Right hindlimb (tissue), 1 donor: ENCODE measurements around the gene COL4A3.

Experiments used
- DNase-seq: peaks from one replicate; pipeline ENCODE4 v3.0.0-alpha.2; 2018

The COL4A3 gene

DNA sequence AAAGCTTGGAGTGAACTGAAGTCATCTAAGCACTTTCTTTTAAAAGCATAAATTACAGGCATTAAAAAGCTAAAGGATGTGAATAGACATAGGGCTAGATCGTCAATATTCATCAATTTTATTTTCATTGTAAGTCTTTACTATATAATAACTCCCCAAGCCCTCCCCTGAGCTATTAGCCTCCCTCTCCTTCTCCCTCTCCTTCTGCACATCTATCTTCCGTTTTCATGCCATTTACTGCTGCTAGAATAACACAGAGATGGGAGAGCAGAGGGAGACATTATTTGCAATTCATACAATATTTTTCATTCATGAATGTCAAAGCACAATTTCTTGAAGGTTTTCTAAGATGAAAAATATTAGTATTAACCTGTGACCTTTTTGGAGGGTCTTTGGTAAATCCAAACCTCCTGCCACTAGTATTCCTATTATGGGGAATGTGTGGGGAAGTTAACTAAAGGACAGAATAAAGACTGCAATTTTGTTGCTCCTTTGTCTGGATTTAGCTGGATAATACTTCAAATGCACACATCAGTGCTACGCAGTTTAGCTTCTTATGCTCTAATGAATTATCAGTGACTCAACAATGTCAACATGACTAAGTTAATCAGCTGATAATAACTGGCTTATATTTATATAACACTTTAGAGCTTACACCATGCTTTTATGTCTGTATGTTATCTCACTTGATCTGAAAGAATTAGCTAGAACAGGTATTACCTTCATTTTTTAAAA is 132.4 kb downstream of the COL4A3 start:
- no peak for DNase-seq

DNA sequence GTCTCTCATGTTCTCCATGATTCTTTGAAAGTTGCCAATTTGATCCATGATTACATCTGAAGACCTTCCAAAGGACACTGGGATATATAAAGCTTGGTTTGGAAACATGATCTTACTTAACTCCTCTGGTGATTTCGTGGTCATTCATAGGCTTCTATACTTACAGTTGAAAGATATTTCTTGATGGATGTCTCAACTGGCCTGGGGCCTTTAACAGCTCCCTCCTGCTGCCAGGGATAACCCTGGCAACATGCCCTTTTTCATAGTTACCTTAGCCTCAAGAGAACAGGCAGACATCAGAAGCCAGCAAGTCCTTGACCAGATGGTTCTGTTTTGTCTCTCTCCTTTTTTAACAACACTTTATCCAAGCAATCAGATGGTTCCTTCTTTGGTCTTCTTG is 137.1 kb downstream of the COL4A3 start:
- no peak for DNase-seq

DNA sequence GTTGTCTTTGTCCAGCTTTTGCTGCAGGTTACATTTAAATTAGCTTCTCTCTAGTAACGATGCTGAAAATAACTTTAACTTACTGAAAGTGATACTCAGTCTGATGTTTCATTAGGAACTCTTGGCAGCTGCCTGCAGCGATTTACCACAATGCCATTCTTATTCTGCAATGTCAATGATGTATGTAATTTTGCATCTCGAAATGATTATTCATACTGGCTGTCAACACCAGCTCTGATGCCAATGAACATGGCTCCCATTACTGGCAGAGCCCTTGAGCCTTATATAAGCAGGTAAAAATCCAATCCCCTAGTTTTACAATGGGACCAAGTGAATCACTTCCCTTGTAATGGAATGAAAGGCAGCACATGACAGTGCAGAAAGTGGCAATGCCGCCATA is 144.4 kb downstream of the COL4A3 start:
- no peak for DNase-seq

DNA sequence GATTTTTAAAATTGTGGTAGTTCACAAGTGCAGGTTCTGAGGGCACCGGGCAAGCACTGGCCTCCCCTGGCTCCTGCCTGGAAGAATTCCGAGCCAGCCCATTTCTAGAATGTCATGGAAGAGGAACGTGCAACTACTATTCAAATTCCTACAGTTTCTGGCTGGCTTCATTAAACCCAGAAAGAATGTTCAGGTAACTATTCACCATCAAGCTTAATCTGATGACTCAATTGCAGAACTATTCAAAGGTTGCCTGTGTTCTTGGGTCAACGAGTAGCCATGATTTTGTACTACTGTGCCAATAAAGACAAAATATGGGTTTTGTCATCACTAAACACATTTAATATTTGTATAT is 146.3 kb downstream of the COL4A3 start:
- DNase-seq: no peak

DNA sequence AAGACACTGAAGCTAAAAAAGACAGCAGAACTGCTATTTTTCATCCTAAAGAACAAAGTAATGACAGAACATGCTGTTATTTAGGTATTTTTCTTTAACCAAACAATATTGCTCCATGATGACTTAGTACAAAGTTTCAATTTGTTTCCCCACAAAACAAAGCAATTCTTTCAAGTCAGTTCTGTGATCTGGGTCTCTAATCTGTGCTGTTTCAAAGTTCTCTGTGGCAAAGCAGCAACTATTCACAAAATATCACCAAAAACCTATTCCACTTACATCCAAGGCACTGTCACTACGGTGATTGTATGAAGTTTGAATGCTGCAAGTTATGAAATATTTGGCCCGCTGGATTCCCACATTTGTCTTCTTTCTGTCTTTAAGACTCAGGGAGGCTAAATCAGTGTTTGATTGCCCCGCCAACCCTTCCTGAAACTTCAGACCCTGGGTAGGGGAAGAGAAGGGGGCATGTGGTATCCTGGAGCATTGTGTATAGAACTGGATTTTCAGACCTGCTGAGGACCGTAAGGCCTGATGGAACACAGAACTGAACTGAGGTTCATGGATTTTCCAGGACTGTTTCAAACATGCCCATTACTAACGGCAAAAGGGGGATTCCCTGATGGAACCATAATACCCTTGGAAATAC is 147.6 kb downstream of the COL4A3 start:
- DNase-seq: no peak

DNA sequence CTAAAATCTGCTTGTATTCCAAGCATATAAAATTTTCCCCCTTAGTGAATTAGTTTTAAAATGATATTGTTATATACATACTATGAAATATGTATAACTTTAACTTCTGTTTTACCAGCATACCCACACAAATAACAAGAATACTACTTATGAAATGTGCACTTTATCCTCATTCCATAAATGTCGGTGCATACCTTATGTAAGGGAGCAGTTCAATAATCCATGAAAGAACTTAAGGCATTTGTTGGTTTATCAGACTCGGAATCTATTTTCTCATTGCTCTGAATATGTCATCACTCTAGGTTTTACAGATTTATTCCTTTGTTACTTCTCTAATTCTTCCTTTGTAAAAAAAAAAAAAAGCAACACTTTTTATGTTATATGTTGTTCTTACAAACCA is 148.2 kb downstream of the COL4A3 start:
- DNase-seq: no peak

DNA sequence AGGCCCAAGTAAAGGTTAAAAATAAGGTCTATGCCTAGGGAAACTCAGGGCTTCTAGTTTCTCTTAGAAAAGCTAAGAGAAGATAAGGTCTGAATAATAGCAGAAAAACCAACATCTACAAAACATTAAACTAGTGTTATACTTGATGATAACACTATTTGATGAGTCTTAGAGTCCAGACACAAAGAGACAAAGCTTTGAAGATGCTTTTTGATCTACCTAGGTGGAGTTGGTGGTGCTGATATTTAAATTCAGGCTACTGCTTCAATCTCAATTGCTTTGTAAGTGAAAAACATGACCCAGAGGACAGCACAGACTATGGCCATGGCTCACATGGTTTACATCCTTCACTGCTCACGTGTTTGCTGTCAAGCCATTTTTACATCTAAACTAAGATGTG is 148.9 kb downstream of the COL4A3 start:
- DNase-seq: no peak

DNA sequence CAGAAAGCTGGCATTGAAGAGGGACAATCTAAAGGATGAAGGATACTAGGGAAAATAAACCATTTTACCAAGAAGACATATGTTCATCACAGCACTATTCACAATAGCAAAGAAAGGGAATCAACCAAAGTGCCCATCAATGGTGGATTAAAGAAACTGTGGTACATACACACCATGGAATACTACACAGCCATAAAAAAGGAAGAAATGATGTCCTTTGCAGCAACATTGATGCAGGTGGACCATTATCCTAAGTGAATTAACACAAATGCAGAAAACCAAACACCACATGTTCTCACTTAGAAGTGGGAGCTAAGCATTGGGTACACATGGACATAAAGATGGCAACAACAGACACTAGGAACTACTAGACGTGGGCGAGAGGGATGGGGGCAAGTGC is 153.4 kb downstream of the COL4A3 start:
- DNase-seq: no peak

DNA sequence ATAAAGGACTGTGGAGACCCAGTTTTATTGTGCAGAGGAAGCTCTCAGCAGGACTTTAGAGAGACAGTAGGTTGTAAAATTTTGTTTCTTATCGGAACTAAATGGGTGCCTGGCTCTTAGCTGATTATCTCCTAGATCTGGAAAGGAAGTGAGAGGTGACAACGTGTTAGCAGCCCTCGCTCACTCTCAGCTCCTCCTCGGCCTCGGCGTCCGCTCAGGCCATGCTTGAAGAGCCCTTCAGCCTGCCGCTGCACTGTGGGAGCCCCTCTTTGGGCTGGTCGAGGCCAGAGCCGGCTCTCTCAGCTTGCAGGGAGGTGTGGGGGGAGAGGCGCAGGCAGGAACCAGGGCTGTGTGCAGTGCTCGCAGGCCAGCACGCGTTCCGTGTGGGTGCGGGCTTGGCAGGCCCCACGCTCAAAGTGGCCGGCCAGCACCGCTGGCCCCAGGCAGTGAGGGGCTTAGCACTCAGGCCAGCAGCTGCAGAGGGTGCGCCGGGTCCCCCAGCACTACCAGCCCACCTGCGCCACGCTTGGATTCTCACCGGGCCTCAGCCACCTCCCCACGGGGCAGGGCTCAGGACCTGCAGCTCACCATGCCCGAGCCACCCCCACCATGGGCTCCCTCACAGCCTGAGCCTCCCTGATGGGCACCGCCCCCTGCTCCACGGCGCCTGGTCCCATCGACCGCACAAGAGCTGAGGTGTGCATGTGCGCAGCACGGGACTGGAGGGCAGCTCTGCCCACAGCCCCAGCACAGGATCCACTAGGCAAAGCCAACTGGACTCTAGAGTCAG is 156.1 kb downstream of the COL4A3 start:
- DNase-seq: no peak

DNA sequence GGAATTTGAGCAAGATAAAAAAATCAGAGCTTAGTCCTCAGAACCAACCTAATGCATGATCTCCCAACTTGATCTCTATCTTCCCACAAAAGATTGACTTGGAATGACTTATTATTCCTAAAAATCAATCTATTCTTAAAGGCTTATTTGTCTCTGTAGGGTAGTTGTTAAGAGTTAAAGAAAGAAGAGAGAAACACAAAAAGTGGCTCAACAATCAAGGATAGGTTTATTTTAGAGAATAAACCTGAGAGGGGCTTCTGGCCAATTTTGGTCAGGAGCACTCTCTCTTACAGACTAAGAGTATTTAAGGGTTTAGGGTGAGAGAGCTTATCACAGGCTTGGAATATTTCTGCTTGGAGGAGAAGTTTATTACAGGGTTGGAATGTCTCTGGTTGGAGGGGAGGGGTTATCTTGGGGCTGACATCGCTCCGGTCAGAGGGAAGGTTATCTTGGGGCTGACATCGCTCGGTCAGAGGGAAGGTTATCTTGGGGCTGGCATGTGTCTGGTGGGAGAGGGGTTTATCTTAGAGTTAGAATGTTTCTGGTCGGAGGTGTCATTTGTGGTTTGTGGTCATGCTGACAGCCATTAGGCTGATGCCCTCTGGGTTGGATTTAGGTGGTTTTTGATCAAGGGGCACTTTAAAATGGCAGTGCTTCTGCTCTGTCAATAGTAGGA is 158.2 kb downstream of the COL4A3 start:
- no peak for DNase-seq

DNA sequence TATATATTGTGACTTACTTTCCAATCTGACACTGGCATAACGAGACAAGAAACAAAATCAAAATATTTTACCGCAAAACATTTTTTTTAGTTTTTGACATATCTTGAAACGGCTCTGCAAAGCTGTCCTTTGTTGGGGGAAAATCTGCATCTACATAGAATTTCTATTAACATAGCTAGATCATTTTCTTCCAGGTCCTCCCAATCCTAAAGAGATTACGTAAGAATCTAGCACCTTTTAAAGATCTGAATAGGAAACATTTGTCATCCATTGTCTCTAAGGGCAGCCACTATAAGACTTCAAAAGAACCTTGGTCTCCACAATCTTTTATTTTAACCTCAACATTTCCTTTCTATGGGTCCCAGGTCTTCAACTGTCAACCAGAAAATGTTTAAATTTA is 159.4 kb downstream of the COL4A3 start:
- no peak for DNase-seq

DNA sequence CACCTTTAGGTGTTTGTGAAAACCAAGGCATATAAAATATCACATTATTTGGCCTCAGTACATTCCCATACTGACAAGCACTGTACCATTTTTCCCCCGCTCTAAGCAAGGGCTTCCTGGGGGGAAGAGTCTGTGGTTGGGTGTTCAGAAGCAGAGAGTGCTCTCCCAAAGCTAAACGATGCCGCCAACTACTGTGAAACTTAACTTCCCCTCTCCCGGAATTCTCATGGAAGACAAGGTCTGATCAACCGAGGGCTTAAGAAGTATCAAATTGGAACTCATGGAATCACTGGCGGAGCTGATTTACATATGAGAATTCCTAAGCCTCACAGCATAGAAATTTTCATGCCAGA is 160.2 kb downstream of the COL4A3 start:
- DNase-seq: peak; percentile 23

DNA sequence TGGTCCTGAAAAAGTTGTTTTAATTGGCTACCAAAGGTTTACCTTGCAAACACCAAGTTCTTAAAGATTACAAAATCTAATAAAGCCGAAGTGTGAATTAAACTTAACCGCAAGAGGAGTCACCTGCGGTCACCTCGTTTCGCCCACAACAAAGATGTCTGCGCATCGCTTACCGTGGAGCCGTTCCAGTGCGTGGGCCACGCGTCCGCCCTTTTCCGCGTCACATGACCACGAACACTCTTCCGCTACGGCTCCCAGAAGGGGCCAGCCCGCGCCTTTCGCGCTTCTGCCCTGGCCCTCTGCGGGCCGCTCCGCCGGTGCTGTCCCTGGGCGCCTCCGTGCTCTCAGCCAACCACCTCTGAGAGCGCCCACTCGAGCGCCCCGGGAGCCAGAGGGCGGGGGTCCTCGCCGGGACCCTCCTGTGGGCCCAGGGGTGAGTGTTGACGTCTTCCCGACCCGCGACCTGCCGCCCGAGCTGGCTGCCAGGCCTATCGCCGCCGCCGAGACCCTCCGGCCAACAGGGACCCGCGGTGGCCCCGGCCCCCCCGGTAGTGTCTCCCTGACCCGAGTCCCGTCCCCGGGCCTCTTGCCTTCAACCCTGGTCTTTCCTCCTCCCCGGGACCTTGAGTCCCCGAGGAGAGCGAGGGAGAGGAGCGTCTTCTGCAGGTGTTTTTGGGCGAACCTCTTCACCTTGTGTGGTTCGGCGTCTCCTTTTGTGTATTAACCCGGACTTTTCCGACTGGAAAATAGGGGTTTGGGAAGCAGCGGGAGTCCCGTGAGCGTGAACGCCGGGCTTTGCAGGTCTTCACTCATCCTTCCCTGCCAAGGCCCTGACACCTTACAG is 160.8 kb downstream of the COL4A3 start, which contains the start of gene MFF:
TSS of gene MFF (plus strand) at position 257 of the 844 bp plus-strand sequence. CDS start 5,415 bp downstream, outside the sequence.
- DNase-seq: peak; percentile 95

DNA sequence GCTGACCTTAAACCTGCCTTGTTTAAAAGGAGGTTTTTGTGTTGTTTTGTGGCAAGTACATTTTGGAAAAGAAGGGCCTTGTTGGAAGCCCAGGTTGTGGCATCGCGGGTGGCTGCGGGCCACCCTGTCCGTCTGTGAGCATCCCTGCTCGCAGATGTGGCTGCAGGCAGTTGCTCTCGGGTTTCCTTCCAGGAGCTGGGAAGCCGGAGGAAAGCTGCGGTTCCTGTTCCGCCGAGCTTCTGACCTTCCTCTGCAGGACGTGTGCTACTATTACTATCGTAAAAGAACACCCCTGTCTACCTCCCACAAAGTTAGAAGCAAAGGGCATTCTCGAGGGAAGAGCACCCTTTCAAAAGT is 161.4 kb downstream of the COL4A3 start:
- peak; percentile 50 for DNase-seq

DNA sequence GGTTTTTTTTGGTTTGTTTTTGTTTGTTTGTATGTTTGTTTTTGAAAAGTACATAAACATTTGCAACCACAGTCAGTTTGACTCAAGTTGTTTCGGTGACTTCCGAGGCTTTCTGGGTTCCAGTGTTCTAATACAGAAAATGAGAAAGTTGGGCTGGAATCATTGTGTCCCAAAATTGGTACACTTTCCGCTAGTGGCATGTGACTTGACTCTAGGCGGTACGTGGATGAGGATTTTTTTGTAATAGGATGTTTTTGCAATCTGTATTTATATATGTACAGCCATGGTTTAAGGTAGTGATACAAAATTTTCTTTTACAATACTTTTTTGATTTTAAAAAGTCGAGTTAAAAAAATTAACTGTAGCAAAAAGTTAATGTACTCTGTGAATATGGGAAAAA is 162.4 kb downstream of the COL4A3 start:
- no peak for DNase-seq

DNA sequence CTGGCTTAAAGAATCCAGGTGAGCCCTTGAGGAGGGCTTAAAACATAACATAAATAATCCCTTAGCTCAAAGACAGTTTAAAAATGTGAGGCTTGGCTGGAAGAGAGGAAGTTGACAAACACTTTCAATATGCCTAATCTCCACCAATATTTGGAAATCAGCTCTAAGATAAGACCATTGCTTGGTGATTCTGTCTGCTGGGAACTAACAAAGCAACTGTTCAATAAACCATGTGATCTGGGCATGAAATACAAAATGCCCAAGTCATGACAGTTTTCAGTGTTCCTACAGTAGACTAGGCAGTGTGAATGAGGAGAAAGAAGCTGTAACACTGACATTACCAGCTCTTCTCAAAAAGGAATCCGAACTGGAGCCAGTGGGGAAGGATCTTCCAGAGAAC is 171.3 kb downstream of the COL4A3 start:
- DNase-seq: no peak

DNA sequence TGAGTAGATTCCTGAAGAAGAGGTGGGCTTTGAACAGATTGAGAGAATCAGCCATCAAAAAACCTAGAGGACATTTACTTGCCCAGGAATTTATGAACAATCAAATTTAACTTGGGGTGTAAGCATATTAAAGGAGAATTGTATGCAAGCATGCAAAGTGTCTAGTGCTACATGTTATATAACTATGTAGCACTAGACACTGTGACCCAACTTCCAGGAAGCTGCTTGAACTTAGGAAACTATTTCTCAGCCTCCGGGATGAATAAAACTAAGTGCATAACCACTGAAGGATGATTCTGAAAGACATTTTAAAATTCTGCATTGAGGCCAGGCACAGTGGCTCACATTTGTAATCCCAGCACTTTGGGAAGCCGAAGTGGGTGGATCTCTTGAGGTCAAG is 173.0 kb downstream of the COL4A3 start:
- DNase-seq: no peak

DNA sequence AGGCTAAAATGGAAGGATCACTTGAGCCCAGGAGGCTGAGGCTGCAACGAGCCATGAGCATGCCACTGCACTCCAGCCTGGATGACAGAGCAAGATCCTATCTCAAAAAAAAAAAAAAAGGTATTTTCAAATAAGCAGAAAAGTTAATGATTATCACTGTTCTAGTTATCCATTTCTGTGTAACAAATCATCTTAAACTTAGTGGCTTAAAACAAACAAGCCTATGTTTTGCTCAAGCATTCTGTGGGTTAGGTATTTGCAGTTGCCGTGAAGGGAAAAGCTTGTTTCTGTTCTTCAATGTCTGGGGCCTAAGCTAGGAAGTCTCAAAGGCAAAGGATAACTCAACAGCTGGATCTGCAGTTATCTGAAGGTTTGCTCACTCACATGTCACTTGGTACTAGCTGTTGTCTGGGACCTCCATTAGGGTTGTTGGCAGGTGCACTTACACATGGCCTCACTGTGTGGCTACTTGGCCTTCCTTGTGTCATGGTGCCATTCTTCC is 174.7 kb downstream of the COL4A3 start:
- no peak for DNase-seq

DNA sequence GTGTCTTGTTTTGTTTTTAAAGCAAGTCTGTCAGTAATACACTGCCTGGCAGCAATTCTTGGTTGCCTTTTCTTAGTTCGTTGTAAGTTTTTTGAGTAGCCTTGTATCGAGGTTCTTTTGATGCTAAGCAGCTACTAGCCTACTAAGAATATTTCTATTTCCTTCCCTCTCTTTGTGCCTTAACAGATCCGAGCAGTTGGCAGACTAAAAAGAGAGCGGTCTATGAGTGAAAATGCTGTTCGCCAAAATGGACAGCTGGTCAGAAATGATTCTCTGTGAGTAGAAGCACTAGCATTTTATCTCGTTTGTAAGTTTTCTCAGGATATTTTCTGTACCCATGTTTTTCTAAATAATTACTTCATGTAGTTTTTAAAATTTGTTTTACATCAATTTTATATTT is 175.7 kb downstream of the COL4A3 start:
- DNase-seq: no peak

DNA sequence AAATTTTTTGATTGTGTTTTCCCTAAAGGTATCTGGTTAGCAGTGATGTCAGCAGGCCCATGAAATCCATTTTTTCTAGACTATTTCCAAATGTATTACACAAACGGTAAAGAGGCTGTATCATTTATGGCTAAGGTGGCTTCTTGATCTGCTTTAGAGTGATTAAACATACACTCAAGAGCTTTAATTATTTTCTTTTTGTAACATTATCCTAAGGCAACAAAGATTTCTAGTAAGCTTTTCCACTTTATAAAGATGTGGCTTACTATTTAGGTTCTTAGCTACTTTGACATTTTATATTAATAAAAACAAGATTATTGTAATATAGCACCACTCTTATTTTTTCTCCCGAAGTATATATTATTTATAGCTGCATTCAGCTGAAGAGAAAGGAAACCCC is 177.1 kb downstream of the COL4A3 start:
- no peak for DNase-seq

DNA sequence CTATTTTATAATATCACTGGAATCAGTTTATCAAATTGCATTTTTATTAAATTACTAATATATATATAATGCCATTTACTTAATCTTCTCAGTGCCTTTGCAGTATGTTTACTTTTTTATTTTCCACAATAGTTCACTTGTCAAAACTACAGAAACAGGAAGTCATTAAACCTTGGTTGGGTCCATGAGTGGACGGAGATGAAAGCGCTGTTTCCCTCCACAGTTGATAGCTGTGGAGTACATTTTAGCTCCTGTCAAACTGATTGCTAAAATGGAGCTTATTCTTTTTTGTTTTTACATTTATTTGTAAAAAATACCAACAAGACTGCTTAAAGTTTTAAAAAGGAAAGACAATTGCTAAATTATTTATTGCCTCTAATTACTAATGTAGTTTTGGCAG is 179.8 kb downstream of the COL4A3 start:
- no peak for DNase-seq

DNA sequence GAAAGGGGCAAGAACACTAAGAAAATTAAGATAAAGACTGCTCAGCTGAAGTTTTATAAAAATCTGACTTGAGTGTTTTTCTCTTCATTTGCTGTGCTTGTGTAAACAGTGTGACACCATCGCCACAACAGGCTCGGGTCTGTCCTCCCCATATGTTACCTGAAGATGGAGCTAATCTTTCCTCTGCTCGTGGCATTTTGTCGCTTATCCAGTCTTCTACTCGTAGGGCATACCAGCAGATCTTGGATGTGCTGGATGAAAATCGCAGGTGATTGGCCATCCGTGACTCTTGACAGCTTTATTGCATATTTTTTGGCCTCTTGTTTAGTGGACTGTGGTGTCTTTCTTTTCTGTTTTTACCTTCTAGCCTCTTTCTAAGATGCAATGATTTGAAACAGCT is 182.7 kb downstream of the COL4A3 start:
- no peak for DNase-seq

DNA sequence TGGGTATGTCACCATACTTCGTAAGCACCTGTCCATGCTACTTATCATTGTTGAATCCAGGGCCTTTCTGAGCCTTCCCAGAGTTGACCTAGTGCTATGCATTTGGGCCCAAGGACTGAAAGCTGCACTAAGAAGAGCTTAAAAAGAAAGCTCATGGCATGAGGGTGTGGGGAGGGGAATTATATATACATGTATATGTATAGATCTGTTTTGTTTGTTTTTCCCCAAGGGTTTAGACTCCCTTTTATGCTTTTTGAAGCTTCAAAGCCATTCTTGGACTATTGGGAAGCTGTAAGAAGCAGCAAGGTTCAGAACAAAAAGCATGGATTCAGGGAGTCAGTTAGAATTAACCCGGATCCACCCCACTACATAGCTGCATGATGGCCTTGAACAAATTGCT is 183.9 kb downstream of the COL4A3 start:
- no peak for DNase-seq
